SK-N-SH treated with all-trans-retinoic acid at 6 μM for 48 hours (cell line): ENCODE measurements around the gene RNASE12.

Experiments used
- ATAC-seq: fragments of 200-7000 bp; cut with Tn5 transposase; 3 replicates; pipeline ENCODE4 v1.9.1; 2020; ENCODE audit warnings: mild to moderate bottlenecking, moderate library complexity
- ARNTL ChIP-seq: fragments of 450-650 bp; formaldehyde crosslinking; IDR thresholded peaks from 2 replicates; pipeline ENCODE4 v1.5.0; 2020; ENCODE audit warnings: low read depth, mild to moderate bottlenecking, moderate library complexity, borderline replicate concordance
- BACH2 ChIP-seq: fragments of 250-450 bp; sonication (Bioruptor Pico); IDR thresholded peaks from 2 replicates; pipeline ENCODE4 v1.9.0; 2021; ENCODE audit warnings: mild to moderate bottlenecking, borderline replicate concordance
- CSDC2 ChIP-seq: fragments of 250-450 bp; sonication (Bioruptor Pico); IDR thresholded peaks from 2 replicates; pipeline ENCODE4 v1.5.0; 2020; ENCODE audit warnings: mild to moderate bottlenecking, moderate library complexity
- ESRRG ChIP-seq: fragments of 250-450 bp; sonication (Bioruptor Pico); IDR thresholded peaks from 2 replicates; pipeline ENCODE4 v1.6.1; 2021; ENCODE audit warnings: mild to moderate bottlenecking
- GLIS3 ChIP-seq: fragments of 250-450 bp; sonication (Bioruptor Pico); IDR thresholded peaks from 2 replicates; pipeline ENCODE4 v1.5.0; 2020; ENCODE audit warnings: mild to moderate bottlenecking, moderate library complexity
- ISL1 ChIP-seq: fragments of 250-450 bp; sonication (Bioruptor Pico); IDR thresholded peaks from 2 replicates; pipeline ENCODE4 v2.1.2; 2022; ENCODE audit warnings: mild to moderate bottlenecking, moderate library complexity
- PPARA ChIP-seq: fragments of 250-450 bp; sonication (Bioruptor Pico); IDR thresholded peaks from 2 replicates; pipeline ENCODE4 v1.5.0; 2020; ENCODE audit warnings: mild to moderate bottlenecking, borderline replicate concordance
- RARB ChIP-seq: fragments of 250-450 bp; sonication (Bioruptor Pico); IDR thresholded peaks from 2 replicates; pipeline ENCODE4 v1.8.0; 2021; ENCODE audit warnings: mild to moderate bottlenecking, moderate library complexity
- SNAI2 ChIP-seq: fragments of 250-450 bp; sonication (Bioruptor Pico); IDR thresholded peaks from 2 replicates; pipeline ENCODE4 v1.5.0; 2020; ENCODE audit warnings: mild to moderate bottlenecking, moderate library complexity
- TOX ChIP-seq: fragments of 250-450 bp; sonication (Bioruptor Pico); IDR thresholded peaks from 2 replicates; pipeline ENCODE4 v1.8.0; 2021; ENCODE audit warnings: mild to moderate bottlenecking, moderate library complexity, borderline replicate concordance
- TSHZ2 ChIP-seq: fragments of 250-450 bp; sonication (Bioruptor Pico); IDR thresholded peaks from 2 replicates; pipeline ENCODE4 v1.5.0; 2020; ENCODE audit warnings: mild to moderate bottlenecking, moderate library complexity
- ZC3H10 ChIP-seq: fragments of 250-450 bp; sonication (Bioruptor Pico); IDR thresholded peaks from 2 replicates; pipeline ENCODE4 v1.5.1; 2021; ENCODE audit warnings: mild to moderate bottlenecking, moderate library complexity
- ZFP3 ChIP-seq: fragments of 250-450 bp; sonication (Bioruptor Pico); IDR thresholded peaks from 2 replicates; pipeline ENCODE4 v1.5.0; 2020; ENCODE audit warnings: mild to moderate bottlenecking, moderate library complexity
- ZFP30 ChIP-seq: fragments of 450-650 bp; formaldehyde crosslinking; IDR thresholded peaks from 2 replicates; pipeline ENCODE4 v1.5.0; 2022; ENCODE audit warnings: mild to moderate bottlenecking, moderate library complexity
- ZNF565 ChIP-seq: fragments of 450-650 bp; formaldehyde crosslinking; conservative IDR thresholded peaks from 2 replicates; pipeline ENCODE4 v1.5.0; 2020; ENCODE audit warnings: low read depth, mild to moderate bottlenecking, moderate library complexity
- ZNF70 ChIP-seq: fragments of 450-650 bp; formaldehyde crosslinking; IDR thresholded peaks from 2 replicates; pipeline ENCODE4 v1.5.0; 2020; ENCODE audit warnings: mild to moderate bottlenecking, moderate library complexity
- ZNF8 ChIP-seq: fragments of 450-650 bp; formaldehyde crosslinking; IDR thresholded peaks from 2 replicates; pipeline ENCODE4 v1.5.0; 2020; ENCODE audit warnings: mild to moderate bottlenecking, moderate library complexity
- TF ChIP-seq, protein P1 (sequence below): fragments of 250-450 bp; sonication (Bioruptor Pico); IDR thresholded peaks from 2 replicates; pipeline ENCODE4 v1.5.1; 2020; ENCODE audit warnings: low read depth, mild to moderate bottlenecking, moderate library complexity
- TF ChIP-seq, protein P2 (sequence below): fragments of 250-450 bp; sonication (Bioruptor Pico); IDR thresholded peaks from 2 replicates; pipeline ENCODE4 v1.5.1; 2021; ENCODE audit warnings: mild to moderate bottlenecking, moderate library complexity
- TF ChIP-seq, protein P3 (sequence below): fragments of 250-450 bp; sonication (Bioruptor Pico); IDR thresholded peaks from 2 replicates; pipeline ENCODE4 v1.8.0; 2020; ENCODE audit warnings: mild to moderate bottlenecking, moderate library complexity, borderline replicate concordance
- TF ChIP-seq, protein P4 (sequence below): fragments of 250-450 bp; sonication (Bioruptor Pico); IDR thresholded peaks from 2 replicates; pipeline ENCODE4 v1.8.0; 2021; ENCODE audit warnings: low read depth, mild to moderate bottlenecking, moderate library complexity, borderline replicate concordance

RNASE12 gene

GRCh38 chr14:20628063-20628854 is 37.1 kb upstream of the RNASE12 start:
- TF ChIP-seq ZNF565 (CRISPR knock-in tag) (no peak), GLIS3 (CRISPR knock-in tag) (no peak), CSDC2 (CRISPR knock-in tag) (no peak)
- ATAC-seq: no peak

DNA sequence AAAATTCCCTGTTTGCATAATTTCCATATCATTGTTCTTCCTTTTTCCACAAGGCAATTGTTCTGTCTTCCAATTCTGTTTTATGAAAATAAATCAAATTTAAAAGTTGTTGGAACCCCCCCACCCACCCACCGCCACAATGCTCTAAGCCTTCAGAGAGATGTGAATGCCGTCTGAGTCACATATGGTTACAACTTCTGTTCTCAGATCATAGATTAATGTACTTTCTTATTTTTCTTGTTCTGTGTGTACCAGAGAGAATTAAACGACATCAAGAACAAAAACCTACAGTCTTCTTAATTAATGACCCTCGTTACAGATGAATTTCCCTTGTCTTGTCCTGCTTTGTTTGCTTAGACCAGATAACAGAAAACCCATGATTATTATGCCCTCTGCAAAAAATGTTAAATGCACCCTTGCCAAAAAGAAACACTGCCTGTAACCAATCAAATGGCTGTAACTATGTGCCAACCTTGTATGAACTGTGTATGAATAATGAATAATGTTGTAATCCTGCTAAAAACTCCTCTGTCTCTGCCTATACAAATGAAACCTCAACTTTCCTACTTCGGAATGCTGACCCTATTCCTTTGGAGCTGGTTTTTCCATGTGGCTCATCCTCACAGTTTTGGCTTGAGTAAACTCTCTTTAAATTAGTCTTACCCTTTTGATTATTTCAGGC is 36.3 kb upstream of the RNASE12 start:
- ATAC-seq: no peak

GRCh38 chr14:20626274-20626673 is 35.1 kb upstream of the RNASE12 start:
- ATAC-seq: no peak
- TF ChIP-seq ZFP30 (CRISPR knock-in tag): no peak
- no peak for TF ChIP-seq ARNTL (CRISPR knock-in tag)
- TF ChIP-seq TOX (CRISPR knock-in tag): no peak
- TF ChIP-seq SNAI2 (CRISPR knock-in tag): no peak
- no peak for TF ChIP-seq CSDC2 (CRISPR knock-in tag)
- TF ChIP-seq, protein P1, sequence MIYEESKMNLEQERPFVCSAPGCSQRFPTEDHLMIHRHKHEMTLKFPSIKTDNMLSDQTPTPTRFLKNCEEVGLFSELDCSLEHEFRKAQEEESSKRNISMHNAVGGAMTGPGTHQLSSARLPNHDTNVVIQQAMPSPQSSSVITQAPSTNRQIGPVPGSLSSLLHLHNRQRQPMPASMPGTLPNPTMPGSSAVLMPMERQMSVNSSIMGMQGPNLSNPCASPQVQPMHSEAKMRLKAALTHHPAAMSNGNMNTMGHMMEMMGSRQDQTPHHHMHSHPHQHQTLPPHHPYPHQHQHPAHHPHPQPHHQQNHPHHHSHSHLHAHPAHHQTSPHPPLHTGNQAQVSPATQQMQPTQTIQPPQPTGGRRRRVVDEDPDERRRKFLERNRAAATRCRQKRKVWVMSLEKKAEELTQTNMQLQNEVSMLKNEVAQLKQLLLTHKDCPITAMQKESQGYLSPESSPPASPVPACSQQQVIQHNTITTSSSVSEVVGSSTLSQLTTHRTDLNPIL (CRISPR knock-in tag): no peak
- TF ChIP-seq GLIS3 (CRISPR knock-in tag): no peak
- TF ChIP-seq, protein P2, sequence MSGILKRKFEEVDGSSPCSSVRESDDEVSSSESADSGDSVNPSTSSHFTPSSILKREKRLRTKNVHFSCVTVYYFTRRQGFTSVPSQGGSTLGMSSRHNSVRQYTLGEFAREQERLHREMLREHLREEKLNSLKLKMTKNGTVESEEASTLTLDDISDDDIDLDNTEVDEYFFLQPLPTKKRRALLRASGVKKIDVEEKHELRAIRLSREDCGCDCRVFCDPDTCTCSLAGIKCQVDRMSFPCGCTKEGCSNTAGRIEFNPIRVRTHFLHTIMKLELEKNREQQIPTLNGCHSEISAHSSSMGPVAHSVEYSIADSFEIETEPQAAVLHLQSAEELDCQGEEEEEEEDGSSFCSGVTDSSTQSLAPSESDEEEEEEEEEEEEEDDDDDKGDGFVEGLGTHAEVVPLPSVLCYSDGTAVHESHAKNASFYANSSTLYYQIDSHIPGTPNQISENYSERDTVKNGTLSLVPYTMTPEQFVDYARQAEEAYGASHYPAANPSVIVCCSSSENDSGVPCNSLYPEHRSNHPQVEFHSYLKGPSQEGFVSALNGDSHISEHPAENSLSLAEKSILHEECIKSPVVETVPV (CRISPR knock-in tag): no peak
- TF ChIP-seq BACH2 (CRISPR knock-in tag): no peak
- no peak for TF ChIP-seq ZNF8 (CRISPR knock-in tag)
- TF ChIP-seq ZFP3 (CRISPR knock-in tag): no peak
- TF ChIP-seq ZNF565 (CRISPR knock-in tag): no peak
- TF ChIP-seq, protein P3, sequence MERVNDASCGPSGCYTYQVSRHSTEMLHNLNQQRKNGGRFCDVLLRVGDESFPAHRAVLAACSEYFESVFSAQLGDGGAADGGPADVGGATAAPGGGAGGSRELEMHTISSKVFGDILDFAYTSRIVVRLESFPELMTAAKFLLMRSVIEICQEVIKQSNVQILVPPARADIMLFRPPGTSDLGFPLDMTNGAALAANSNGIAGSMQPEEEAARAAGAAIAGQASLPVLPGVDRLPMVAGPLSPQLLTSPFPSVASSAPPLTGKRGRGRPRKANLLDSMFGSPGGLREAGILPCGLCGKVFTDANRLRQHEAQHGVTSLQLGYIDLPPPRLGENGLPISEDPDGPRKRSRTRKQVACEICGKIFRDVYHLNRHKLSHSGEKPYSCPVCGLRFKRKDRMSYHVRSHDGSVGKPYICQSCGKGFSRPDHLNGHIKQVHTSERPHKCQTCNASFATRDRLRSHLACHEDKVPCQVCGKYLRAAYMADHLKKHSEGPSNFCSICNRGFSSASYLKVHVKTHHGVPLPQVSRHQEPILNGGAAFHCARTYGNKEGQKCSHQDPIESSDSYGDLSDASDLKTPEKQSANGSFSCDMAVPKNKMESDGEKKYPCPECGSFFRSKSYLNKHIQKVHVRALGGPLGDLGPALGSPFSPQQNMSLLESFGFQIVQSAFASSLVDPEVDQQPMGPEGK (CRISPR knock-in tag): no peak
- TF ChIP-seq, protein P4, sequence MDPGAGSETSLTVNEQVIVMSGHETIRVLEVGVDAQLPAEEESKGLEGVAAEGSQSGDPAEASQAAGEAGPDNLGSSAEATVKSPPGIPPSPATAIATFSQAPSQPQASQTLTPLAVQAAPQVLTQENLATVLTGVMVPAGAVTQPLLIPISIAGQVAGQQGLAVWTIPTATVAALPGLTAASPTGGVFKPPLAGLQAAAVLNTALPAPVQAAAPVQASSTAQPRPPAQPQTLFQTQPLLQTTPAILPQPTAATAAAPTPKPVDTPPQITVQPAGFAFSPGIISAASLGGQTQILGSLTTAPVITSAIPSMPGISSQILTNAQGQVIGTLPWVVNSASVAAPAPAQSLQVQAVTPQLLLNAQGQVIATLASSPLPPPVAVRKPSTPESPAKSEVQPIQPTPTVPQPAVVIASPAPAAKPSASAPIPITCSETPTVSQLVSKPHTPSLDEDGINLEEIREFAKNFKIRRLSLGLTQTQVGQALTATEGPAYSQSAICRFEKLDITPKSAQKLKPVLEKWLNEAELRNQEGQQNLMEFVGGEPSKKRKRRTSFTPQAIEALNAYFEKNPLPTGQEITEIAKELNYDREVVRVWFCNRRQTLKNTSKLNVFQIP (CRISPR knock-in tag): no peak
- no peak for TF ChIP-seq ISL1 (CRISPR knock-in tag)
- no peak for TF ChIP-seq RARB
- no peak for TF ChIP-seq PPARA

More for the DNA sequence above, 36.3 kb upstream of the RNASE12 start:
- TF ChIP-seq ARNTL (CRISPR knock-in tag): no peak
- TF ChIP-seq, protein P4 (CRISPR knock-in tag): no peak
- TF ChIP-seq ZNF565 (CRISPR knock-in tag): no peak
- TF ChIP-seq ESRRG (CRISPR knock-in tag): no peak
- TF ChIP-seq GLIS3 (CRISPR knock-in tag): no peak
- no peak for TF ChIP-seq ZFP3 (CRISPR knock-in tag)
- no peak for TF ChIP-seq BACH2 (CRISPR knock-in tag)
- TF ChIP-seq ZNF70 (CRISPR knock-in tag): no peak
- no peak for TF ChIP-seq TSHZ2 (CRISPR knock-in tag)
- no peak for TF ChIP-seq TOX (CRISPR knock-in tag)
- no peak for TF ChIP-seq ZC3H10
- no peak for TF ChIP-seq ZFP30 (CRISPR knock-in tag)
- no peak for TF ChIP-seq RARB
- TF ChIP-seq, all 23 proteins: peak for 0
